GM06990 (cell line): ENCODE data around the gene VPS16.

Experiments
- DNase-seq: peaks from one replicate; pipeline ENCODE4 v3.0.0-alpha.2; 2011; ENCODE audit not compliant: insufficient read length; ENCODE audit errors: extremely low read depth
- H3K27me3 ChIP-seq: replicated peaks from 2 replicates; pipeline ENCODE4 v1.6.0; 2011; ENCODE audit warnings: low read length; ENCODE audit not compliant: control insufficient read depth, insufficient read depth
- H3K36me3 ChIP-seq: 2 replicates; pipeline ENCODE4 v1.5.1; 2011; ENCODE audit warnings: low read length; ENCODE audit not compliant: control insufficient read depth, insufficient read depth
- H3K4me3 ChIP-seq: replicated peaks from 2 replicates; pipeline ENCODE4 v1.5.1; 2011; ENCODE audit warnings: low read depth, mild to moderate bottlenecking, control low read depth, low read length
- TF ChIP-seq, protein P1 (sequence below): IDR thresholded peaks from 2 replicates; pipeline ENCODE4 v1.5.1; 2011; ENCODE audit warnings: low read length, control low read depth, mild to moderate bottlenecking, inconsistent platforms; ENCODE audit not compliant: insufficient read depth, poor library complexity, severe bottlenecking

Gene VPS16

DNA sequence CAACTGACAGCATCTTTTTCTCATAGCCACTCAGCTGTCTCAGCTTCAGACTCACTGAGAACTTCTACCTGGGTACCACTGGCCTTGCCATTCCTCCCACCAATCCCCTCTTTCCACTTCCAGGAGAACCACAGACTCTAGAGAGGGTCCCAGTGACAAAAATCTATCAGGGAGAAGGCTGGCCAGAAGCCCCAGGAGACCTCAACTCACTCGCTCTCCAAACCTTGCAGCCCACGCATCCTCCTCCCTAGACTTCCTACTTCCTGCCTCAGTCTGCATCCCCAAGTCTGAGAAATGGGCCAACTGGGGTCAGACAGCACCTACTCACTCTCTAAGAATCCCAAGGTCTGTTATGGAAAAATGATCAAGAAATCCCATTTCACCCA, 23.2 kb upstream of the VPS16 start:
- no peaks in the 10 kb centered on the region for H3K27me3 ChIP-seq
- no peak overlapping the region for H3K4me3 ChIP-seq
- TF ChIP-seq, protein P1, sequence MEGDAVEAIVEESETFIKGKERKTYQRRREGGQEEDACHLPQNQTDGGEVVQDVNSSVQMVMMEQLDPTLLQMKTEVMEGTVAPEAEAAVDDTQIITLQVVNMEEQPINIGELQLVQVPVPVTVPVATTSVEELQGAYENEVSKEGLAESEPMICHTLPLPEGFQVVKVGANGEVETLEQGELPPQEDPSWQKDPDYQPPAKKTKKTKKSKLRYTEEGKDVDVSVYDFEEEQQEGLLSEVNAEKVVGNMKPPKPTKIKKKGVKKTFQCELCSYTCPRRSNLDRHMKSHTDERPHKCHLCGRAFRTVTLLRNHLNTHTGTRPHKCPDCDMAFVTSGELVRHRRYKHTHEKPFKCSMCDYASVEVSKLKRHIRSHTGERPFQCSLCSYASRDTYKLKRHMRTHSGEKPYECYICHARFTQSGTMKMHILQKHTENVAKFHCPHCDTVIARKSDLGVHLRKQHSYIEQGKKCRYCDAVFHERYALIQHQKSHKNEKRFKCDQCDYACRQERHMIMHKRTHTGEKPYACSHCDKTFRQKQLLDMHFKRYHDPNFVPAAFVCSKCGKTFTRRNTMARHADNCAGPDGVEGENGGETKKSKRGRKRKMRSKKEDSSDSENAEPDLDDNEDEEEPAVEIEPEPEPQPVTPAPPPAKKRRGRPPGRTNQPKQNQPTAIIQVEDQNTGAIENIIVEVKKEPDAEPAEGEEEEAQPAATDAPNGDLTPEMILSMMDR, result no peak
- DNase-seq, result no peak
- H3K36me3 ChIP-seq, result no peaks in the 10 kb centered on the region

DNA sequence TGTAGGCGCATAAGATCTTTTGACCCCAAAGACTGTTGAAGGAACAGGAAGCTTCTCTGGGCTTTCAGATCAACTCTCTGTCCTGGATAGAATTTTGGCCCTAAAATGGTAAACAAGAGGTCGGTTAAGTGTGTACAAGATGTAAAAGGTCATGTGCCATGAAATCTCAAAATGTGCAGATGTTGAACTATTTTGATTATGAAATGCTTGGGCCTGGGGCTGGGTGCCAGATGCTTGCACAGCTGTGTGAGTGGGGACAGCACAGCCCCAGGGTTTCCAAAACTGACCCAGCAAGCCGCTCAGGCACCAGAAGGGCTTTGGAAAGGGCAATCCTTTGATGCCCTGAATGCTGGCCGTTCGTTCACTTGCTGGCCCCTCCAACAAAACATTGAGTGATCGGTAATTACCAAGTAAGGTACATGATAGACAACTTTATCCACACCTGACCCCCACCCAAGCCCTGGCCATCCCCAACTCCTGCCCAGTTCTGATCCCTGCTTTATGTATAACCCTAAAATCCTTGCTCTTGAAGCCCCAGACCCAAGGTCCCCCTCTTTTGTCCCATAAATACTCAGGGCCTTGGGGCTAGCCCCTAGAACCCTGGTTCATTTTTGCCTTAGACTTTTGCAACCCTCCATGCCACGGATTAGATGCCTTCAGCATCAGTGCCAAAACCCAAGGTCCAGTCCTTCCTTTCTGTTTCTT, 22.5 kb upstream of the VPS16 start:
- DNase-seq, result no peak
- Histone ChIP-seq H3K4me3 (no peak overlapping the region), H3K27me3 (no peaks in the 10 kb centered on the region), H3K36me3 (no peaks in the 10 kb centered on the region)
- TF ChIP-seq, protein P1, result no peak

DNA sequence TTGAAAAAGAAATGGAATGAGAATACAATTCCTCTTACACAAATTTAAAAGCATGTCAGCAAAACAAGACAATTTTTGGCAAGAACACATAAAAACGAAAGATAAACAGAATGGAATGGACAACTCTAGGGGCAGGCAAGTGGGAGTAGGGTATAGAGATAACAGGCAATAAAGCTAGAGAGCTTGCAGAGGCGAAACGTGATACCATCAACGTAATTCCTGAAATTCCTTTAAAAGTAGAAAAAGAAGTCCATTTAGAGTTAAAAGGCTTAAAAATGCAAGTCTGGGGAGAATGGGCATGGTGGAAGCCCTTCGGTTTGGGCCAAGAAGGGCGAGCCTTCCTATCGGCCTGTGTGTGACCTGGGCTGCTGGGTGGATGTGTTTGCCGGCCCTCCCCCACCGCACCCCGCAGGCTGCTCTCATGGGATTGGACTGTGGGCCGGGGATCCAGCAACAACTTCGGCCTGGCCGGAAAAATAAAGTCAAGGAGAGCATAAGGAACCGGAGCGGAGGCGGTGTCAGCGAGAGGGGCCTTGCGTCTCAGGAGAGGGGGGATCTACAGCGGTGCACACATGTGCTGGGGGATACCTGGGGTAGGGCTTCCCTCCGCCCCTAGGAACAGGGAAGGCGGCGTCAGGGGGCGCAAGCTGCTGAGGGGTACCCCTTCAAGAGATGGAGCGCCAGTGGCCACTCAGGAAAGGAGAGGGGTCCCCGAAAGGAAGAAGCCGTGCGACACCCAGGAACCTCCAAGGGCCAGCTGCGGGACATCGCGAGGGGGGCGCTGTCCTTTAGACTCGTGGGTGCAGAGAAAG, 20.3 kb upstream of the VPS16 start:
- no peak overlapping the region for H3K4me3 ChIP-seq

DNA sequence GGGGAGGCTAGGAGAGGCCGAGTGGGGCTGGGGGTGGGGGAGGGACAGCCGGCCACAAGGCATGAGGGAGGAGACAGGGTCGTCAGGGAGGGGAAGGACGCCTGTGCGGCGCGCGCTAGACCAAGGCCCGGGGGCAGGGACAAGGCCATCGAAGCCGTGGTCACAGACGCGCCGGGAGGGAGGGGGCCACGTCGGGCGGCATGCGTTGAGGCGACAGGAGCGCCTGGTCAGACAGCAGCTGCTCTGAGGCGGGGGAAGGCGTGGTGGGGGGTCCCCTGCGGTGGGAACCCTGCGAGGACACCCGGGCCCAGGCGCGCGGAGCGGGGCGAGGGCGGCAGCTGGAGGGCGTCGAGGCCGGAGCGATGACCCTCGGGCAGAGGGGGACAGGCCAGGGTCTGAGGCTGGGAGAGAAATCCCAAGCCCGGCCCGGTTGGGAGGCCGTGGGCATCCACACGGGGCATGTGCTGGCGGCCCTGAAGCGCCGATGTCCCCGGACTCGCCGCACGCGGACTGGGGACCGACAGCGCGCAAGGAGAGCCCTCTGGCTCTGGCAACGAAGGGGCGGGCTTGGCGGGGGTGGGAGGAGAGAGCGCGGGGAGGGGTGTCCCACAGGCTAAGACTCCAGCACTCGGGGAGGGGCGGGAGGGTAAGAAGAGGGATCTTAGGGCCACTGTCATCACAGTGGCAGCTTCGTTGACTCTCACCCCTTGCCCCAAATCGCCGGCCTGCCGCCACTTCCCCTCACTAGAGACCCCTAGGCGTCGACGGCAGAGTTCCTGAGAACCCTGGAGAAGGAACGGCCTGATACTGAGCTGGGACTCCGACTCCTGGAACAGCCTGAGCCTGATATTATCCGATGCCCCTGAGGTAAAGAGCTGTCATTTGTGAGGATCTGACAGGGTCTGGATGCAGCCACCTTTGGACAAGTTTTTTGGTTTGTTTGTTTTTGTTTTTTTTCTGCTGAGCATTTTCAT, 19.4 kb upstream of the VPS16 start:
- no peaks in the 10 kb centered on the region for H3K36me3 ChIP-seq
- TF ChIP-seq, protein P1, result no peak
- no peaks in the 10 kb centered on the region for H3K27me3 ChIP-seq
- no peak overlapping the region for H3K4me3 ChIP-seq
- no peak for DNase-seq

More for the DNA sequence above, 20.3 kb upstream of the VPS16 start:
- TF ChIP-seq, protein P1, result no peak
- no peak for DNase-seq
- Histone ChIP-seq H3K36me3 (no peaks in the 10 kb centered on the region), H3K27me3 (no peaks in the 10 kb centered on the region)

DNA sequence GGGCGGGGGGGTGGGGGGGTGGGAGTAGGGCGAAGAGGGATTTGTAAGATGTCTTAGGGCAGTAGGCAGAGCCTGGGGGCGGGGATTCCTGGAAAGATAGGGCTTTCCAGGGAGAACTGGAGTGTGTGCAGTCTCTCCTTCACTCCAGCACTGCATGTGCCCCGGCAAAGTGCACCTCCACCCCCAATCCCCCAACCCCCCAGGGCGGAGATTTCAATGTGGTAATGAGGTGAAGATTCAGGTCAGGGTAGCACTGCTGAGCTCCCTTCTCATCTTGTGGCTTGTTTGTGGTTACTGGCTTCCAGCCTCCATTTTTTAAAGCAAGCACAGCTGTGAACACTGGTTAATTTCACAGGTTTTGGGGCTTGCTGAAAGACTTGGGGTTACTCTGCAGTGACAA, 18.5 kb upstream of the VPS16 start:
- Histone ChIP-seq H3K27me3 (no peaks in the 10 kb centered on the region), H3K4me3 (no peak overlapping the region), H3K36me3 (no peaks in the 10 kb centered on the region)
- TF ChIP-seq, protein P1, result no peak
- DNase-seq, result no peak
